ENCODE measurements around the gene IL17B.

- no peak for TF ChIP-seq CTCF (IDR thresholded peaks at IDR 0.05; ENCODE audit: low read depth, low read length, poor library complexity, severe bottlenecking)
- TF ChIP-seq EZH2phosphoT487 (IDR thresholded peaks at IDR 0.05; ENCODE audit: borderline replicate concordance, low read length), result no peak
These were observed 11.0 kb downstream of the IL17B start for GRCh38 chr5:149367972-149368645.

Data from DOHH2 (cell line).